Panc1 (cell line): Measurements from ENCODE around the gene CACNA1I.

Experiments used
- CTCF ChIP-seq: fragments of 450-650 bp; IDR thresholded peaks from 2 replicates; pipeline ENCODE4 v1.5.1; 2017; ENCODE audit warnings: mild to moderate bottlenecking
- REST ChIP-seq, 2 experiments: IDR thresholded peaks; 2 replicates each; pipeline ENCODE4 v1.6.1; 2011 to 2012; ENCODE audit warnings: low read depth in 2 of 2, control low read depth in 1 of 2, low read length in 1 of 2, mild to moderate bottlenecking in 1 of 2, moderate library complexity in 1 of 2; ENCODE audit not compliant: insufficient read depth in 1 of 2
- TCF7L2 ChIP-seq: IDR thresholded peaks from 2 replicates; pipeline ENCODE4 v1.6.1; 2011; ENCODE audit warnings: mild to moderate bottlenecking, low read depth, low read length, inconsistent platforms

- TF ChIP-seq CTCF (peak; percentile 59), REST (IDR thresholded peaks at IDR 0.05; ENCODE audit: insufficient read depth in 1 of 2, low read depth in 2 of 2, low read length in 1 of 2) (no peak), TCF7L2 (no peak)
These were observed 39.7 kb upstream of the CACNA1I start for GRCh38 chr22:39530692-39531331.
